ENCODE results near the gene GMEB2.

Gene GMEB2

GRCh38 chr20:63648895-63649589 lies 22.1 kb upstream of the GMEB2 start:
- H3K4me1 ChIP-seq (ENCODE audit: low read depth, poor library complexity, severe bottlenecking): no peaks in the 10 kb centered on the region
- no peaks in the 10 kb centered on the region for H3K79me2 ChIP-seq (ENCODE audit: insufficient read depth, low read depth)
- H3K27me3 ChIP-seq (ENCODE audit: insufficient read depth, low read depth): peaks cover 49% of the 10 kb centered on the region
- no peak for TF ChIP-seq CTCF (conservative IDR thresholded peaks at IDR 0.05; ENCODE audit: low read depth, low read length)
- H3K9ac ChIP-seq: no peak overlapping the region
- H2AFZ ChIP-seq (ENCODE audit: low read depth): no peak overlapping the region
- H3K27ac ChIP-seq: no peak overlapping the region
- H3K4me2 ChIP-seq: no peak overlapping the region
- H3K36me3 ChIP-seq (ENCODE audit: insufficient read depth): no peaks in the 10 kb centered on the region
- no peak overlapping the region for H3K4me3 ChIP-seq (IDR thresholded peaks at IDR 0.05; ENCODE audit: insufficient read depth, low read depth, low read length)
- no peaks in the 10 kb centered on the region for H4K20me1 ChIP-seq (ENCODE audit: insufficient read depth)

- no peaks in the 10 kb centered on the region for H4K20me1 ChIP-seq (ENCODE audit: insufficient read depth)
Measured at GRCh38 chr20:63648190-63648589, 21.3 kb upstream of the GMEB2 start.

GRCh38 chr20:63645218-63645617 lies 18.3 kb upstream of the GMEB2 start:
- no peak overlapping the region for H3K9ac ChIP-seq
- H3K4me1 ChIP-seq (ENCODE audit: low read depth, poor library complexity, severe bottlenecking): no peaks in the 10 kb centered on the region
- H3K79me2 ChIP-seq (ENCODE audit: insufficient read depth, low read depth): no peaks in the 10 kb centered on the region
- H3K27me3 ChIP-seq (ENCODE audit: insufficient read depth, low read depth): peaks cover 22% of the 10 kb centered on the region; the same call in 1 of the 2 replicates
- H3K27ac ChIP-seq: no peak overlapping the region
- H2AFZ ChIP-seq (ENCODE audit: low read depth): no peak overlapping the region
- H3K4me2 ChIP-seq: no peak overlapping the region
- no peaks in the 10 kb centered on the region for H4K20me1 ChIP-seq (ENCODE audit: insufficient read depth)
- no peaks in the 10 kb centered on the region for H3K36me3 ChIP-seq (ENCODE audit: insufficient read depth)
- H3K4me3 ChIP-seq (IDR thresholded peaks at IDR 0.05; ENCODE audit: insufficient read depth, low read depth, low read length): no peak overlapping the region
- TF ChIP-seq CTCF (conservative IDR thresholded peaks at IDR 0.05; ENCODE audit: low read depth, low read length): no peak

More at GRCh38 chr20:63648190-63648589, 21.3 kb upstream of the GMEB2 start:
- Histone ChIP-seq H3K36me3 (ENCODE audit: insufficient read depth) (no peaks in the 10 kb centered on the region), H3K9ac (no peak overlapping the region), H3K4me3 (IDR thresholded peaks at IDR 0.05; ENCODE audit: insufficient read depth, low read depth, low read length) (no peak overlapping the region), H3K79me2 (ENCODE audit: insufficient read depth, low read depth) (no peaks in the 10 kb centered on the region), H3K4me2 (no peak overlapping the region), H2AFZ (ENCODE audit: low read depth) (no peak overlapping the region), H3K27me3 (ENCODE audit: insufficient read depth, low read depth) (peaks cover 45% of the 10 kb centered on the region), H3K27ac (no peak overlapping the region), H3K4me1 (ENCODE audit: low read depth, poor library complexity, severe bottlenecking) (no peaks in the 10 kb centered on the region)
- TF ChIP-seq CTCF (conservative IDR thresholded peaks at IDR 0.05; ENCODE audit: low read depth, low read length): no peak

GRCh38 chr20:63643946-63644345 lies 17.0 kb upstream of the GMEB2 start:
- Histone ChIP-seq H3K4me3 (IDR thresholded peaks at IDR 0.05; ENCODE audit: insufficient read depth, low read depth, low read length) (no peak overlapping the region), H3K4me1 (ENCODE audit: low read depth, poor library complexity, severe bottlenecking) (no peaks in the 10 kb centered on the region), H3K36me3 (ENCODE audit: insufficient read depth) (no peaks in the 10 kb centered on the region), H3K27me3 (ENCODE audit: insufficient read depth, low read depth) (peaks cover 14% of the 10 kb centered on the region; the same call in 1 of the 2 replicates), H4K20me1 (ENCODE audit: insufficient read depth) (no peaks in the 10 kb centered on the region), H2AFZ (ENCODE audit: low read depth) (no peak overlapping the region), H3K79me2 (ENCODE audit: insufficient read depth, low read depth) (no peaks in the 10 kb centered on the region), H3K9ac (no peak overlapping the region), H3K4me2 (no peak overlapping the region), H3K27ac (no peak overlapping the region)
- no peak for TF ChIP-seq CTCF (conservative IDR thresholded peaks at IDR 0.05; ENCODE audit: low read depth, low read length)

Measured in KMS-11 (cell line).